Esophagus squamous epithelium (tissue), 5 donors: ENCODE results near the gene LZTR1. TPM values are rescaled to one million over a fixed set of nuclear protein-coding genes. Genes with fewer than 3 reads are reported as not detected.

Source experiments
- DNase-seq: peaks from one replicate; lab custom pipeline; 2025; lab: John Stamatoyannopoulos, UW
- H3K27ac ChIP-seq, 4 donors: fragments of 200-600 bp; sonication (generic); one replicate each; pipeline ENCODE4 v1.5.1; 2016 to 2019; ENCODE audit warnings: mild to moderate bottlenecking in 1 of 4
- H3K27me3 ChIP-seq, 4 donors: fragments of 200-600 bp; sonication (generic); 1 replicate in 3 of 4; 2 replicates in 1 of 4; pipeline versions ENCODE4 v1.5.1 to v1.6.0; 2017 to 2021; ENCODE audit warnings: antibody characterized with exemption in 1 of 4
- H3K36me3 ChIP-seq, 3 donors: fragments of 200-600 bp; sonication (generic); one replicate each; pipeline ENCODE4 v1.5.1; 2016 to 2019
- H3K4me1 ChIP-seq, 3 donors: fragments of 200-600 bp; sonication (generic); one replicate each; pipeline ENCODE4 v1.5.1; 2017 to 2019
- H3K4me3 ChIP-seq, 4 donors: fragments of 200-600 bp; sonication (generic); 1 replicate in 3 of 4; 2 replicates in 1 of 4; pipeline ENCODE4 v1.5.1; 2016 to 2019; ENCODE audit warnings: mild to moderate bottlenecking in 2 of 4, moderate library complexity in 1 of 4
- H3K9me3 ChIP-seq, 3 donors: fragments of 200-600 bp; sonication (generic); one replicate each; pipeline ENCODE4 v1.5.1; 2016 to 2019
- CTCF ChIP-seq, 6 experiments: fragments of 450-650 bp in 4 of 6; fragments of 200-600 bp in 2 of 6; sonication (generic) in 2 of 6; IDR thresholded peaks; one replicate each; pipeline ENCODE4 v1.5.1; 2016 to 2019; ENCODE audit warnings: antibody characterized with exemption in 6 of 6, mild to moderate bottlenecking in 4 of 6, moderate library complexity in 4 of 6
- POLR2A ChIP-seq, 4 donors: fragments of 450-650 bp; IDR thresholded peaks; one replicate each; pipeline ENCODE4 v1.6.1; 2017; ENCODE audit warnings: antibody characterized with exemption in 4 of 4, mild to moderate bottlenecking in 4 of 4, moderate library complexity in 3 of 4
- WGBS, 2 donors: methylation state at CpG; one replicate each; pipeline ENCODE4 v1.1.5; 2018; 5-methylcytosine and 5-hydroxymethylcytosine counted together
- intact Hi-C: fragments of 100-400 bp; cut with DNase I; formaldehyde crosslinking; loops from one replicate; pipeline ENCODE4 v1.15.0; 2022
- total RNA-seq, 4 donors: library from RNA; depleted of rRNA; stranded (reverse); fragments of >200 nt; gene quantifications; one replicate each; pipeline ENCODE4 v1.1.0, GENCODE V29; 2016
- donor health status: DM: yes; HTN: yes; CAD: no.

The LZTR1 gene
- total RNA-seq, 4 donors from 2014 or later, result 15.3 to 44.4 (median 25.5) TPM

- H3K4me1 ChIP-seq, result peaks cover 24 to 81% (median 43%) of the 10 kb centered on the region in 3 donors
- TF ChIP-seq CTCF (IDR thresholded peaks at IDR 0.05), result no peak
- no peak for TF ChIP-seq POLR2A (IDR thresholded peaks at IDR 0.05)
- H3K36me3 ChIP-seq, result peaks cover 0 to 35% (median 13%) of the 10 kb centered on the region in 3 donors
- 75 to 92% methylated on average over 3 to 7 of the region's 7 CpGs for WGBS, 2 donors
- intact Hi-C loops, result no loop called here
- peaks cover 0 to 10% (median 0%) of the 10 kb centered on the region in 4 donors for H3K27me3 ChIP-seq
- no peak for DNase-seq
- peak overlapping the region in 3 of 4 donors; percentile 84 to 88 (median 85) for H3K27ac ChIP-seq
- no peak overlapping the region for H3K4me3 ChIP-seq
- no peaks in the 10 kb centered on the region for H3K9me3 ChIP-seq
These were observed 26.5 kb upstream of the LZTR1 start for GRCh38 chr22:20955548-20955947.

- no peaks in the 10 kb centered on the region for H3K9me3 ChIP-seq
- intact Hi-C loops, result no loop called here
- peaks cover 0 to 10% (median 0%) of the 10 kb centered on the region in 4 donors for H3K27me3 ChIP-seq
- H3K36me3 ChIP-seq, result peaks cover 0 to 26% (median 10%) of the 10 kb centered on the region in 3 donors
- peaks cover 24 to 75% (median 37%) of the 10 kb centered on the region in 3 donors for H3K4me1 ChIP-seq
- H3K27ac ChIP-seq, result peak overlapping the region; percentile 84 to 88 (median 85)
- H3K4me3 ChIP-seq, result peak overlapping the region; percentile 57 to 81 (median 74)
- no peak for DNase-seq
- WGBS, 2 donors, result 35 to 37% methylated on average over 8 to 13 of the region's 27 CpGs
- TF ChIP-seq CTCF (IDR thresholded peaks at IDR 0.05) (peak in 1 of 6 experiments; percentile 21), POLR2A (IDR thresholded peaks at IDR 0.05) (no peak)
These were observed 25.6 kb upstream of the LZTR1 start for GRCh38 chr22:20956258-20957101.

GRCh38 chr22:20957102-20957682 is 24.9 kb upstream of the LZTR1 start:
- no CpG with 5 or more reads among the region's 59 CpGs for WGBS, 2 donors
- Histone ChIP-seq H3K27me3 (peaks cover 0 to 10% (median 0%) of the 10 kb centered on the region in 4 donors), H3K27ac (peak overlapping the region; percentile 84 to 88 (median 85)), H3K4me3 (peak overlapping the region; percentile 57 to 81 (median 74)), H3K4me1 (peaks cover 24 to 74% (median 37%) of the 10 kb centered on the region in 3 donors), H3K9me3 (no peaks in the 10 kb centered on the region), H3K36me3 (peaks cover 0 to 18% (median 10%) of the 10 kb centered on the region in 3 donors)
- intact Hi-C loops, result no loop called here
- DNase-seq, result no peak
- no peak for TF ChIP-seq CTCF (IDR thresholded peaks at IDR 0.05)
- TF ChIP-seq POLR2A (IDR thresholded peaks at IDR 0.05), result no peak

GRCh38 chr22:20957683-20958431 is 24.2 kb upstream of the LZTR1 start:
- Histone ChIP-seq H3K36me3 (peaks cover 0 to 12% (median 3%) of the 10 kb centered on the region in 3 donors), H3K4me3 (peak overlapping the region; percentile 57 to 81 (median 74)), H3K9me3 (no peaks in the 10 kb centered on the region), H3K27ac (peak overlapping the region; percentile 84 to 88 (median 85)), H3K27me3 (peaks cover 0 to 10% (median 0%) of the 10 kb centered on the region in 4 donors), H3K4me1 (peaks cover 24 to 67% (median 31%) of the 10 kb centered on the region in 3 donors)
- TF ChIP-seq POLR2A (IDR thresholded peaks at IDR 0.05) (no peak), CTCF (IDR thresholded peaks at IDR 0.05) (no peak)
- no peak for DNase-seq
- intact Hi-C loops, result no loop called here
- 3 to 7% methylated on average over 7 to 9 of the region's 32 CpGs for WGBS, 2 donors
